Upper lobe of left lung (tissue), 6 donors: ENCODE data around the gene PBLD. TPM values are rescaled to one million over a fixed set of nuclear protein-coding genes. Genes with fewer than 3 reads are reported as not detected.

Experiments used
- ATAC-seq, 2 donors: fragments of 200-7000 bp; cut with Tn5 transposase; one replicate each; pipeline ENCODE4 v1.9.1; 2022; ENCODE audit warnings: mild to moderate bottlenecking in 2 of 2, moderate library complexity in 2 of 2; ENCODE audit not compliant: low FRiP score in 2 of 2
- DNase-seq, 2 donors: peaks; one replicate each; pipeline ENCODE4 v3.0.0-alpha.2; 2019 to 2020
- H3K27ac ChIP-seq, 4 donors: fragments of 200-600 bp; sonication (generic); one replicate each; pipeline ENCODE4 v1.5.1; 2016 to 2019
- H3K27me3 ChIP-seq, 4 donors: fragments of 200-600 bp; sonication (generic); one replicate each; pipeline ENCODE4 v1.5.1; 2017 to 2019
- H3K36me3 ChIP-seq, 4 donors: fragments of 200-600 bp; sonication (generic); one replicate each; pipeline ENCODE4 v1.5.1; 2016 to 2019
- H3K4me1 ChIP-seq, 4 donors: fragments of 200-600 bp; sonication (generic); one replicate each; pipeline ENCODE4 v1.5.1; 2018 to 2019
- H3K4me3 ChIP-seq, 4 donors: fragments of 200-600 bp; sonication (generic); one replicate each; pipeline ENCODE4 v1.5.1; 2017 to 2019; ENCODE audit warnings: mild to moderate bottlenecking in 2 of 4, moderate library complexity in 1 of 4
- H3K9me3 ChIP-seq, 4 donors: fragments of 200-600 bp; sonication (generic); one replicate each; pipeline ENCODE4 v1.5.1; 2018 to 2019
- EP300 ChIP-seq, 4 donors: sonication (generic); formaldehyde crosslinking; IDR thresholded peaks; one replicate each; pipeline ENCODE4 v1.5.1; 2017; ENCODE audit warnings: antibody characterized with exemption in 4 of 4, control low read depth in 2 of 4
- POLR2A ChIP-seq, 4 donors: fragments of 450-650 bp; IDR thresholded peaks; one replicate each; pipeline ENCODE4 v1.5.1; 2016 to 2017; ENCODE audit warnings: antibody characterized with exemption in 4 of 4, mild to moderate bottlenecking in 2 of 4
- POLR2AphosphoS5 ChIP-seq, 2 donors: sonication (generic); formaldehyde crosslinking; IDR thresholded peaks; one replicate each; pipeline ENCODE4 v1.5.1; 2017; ENCODE audit warnings: antibody characterized with exemption in 2 of 2
- whole genome bisulfite sequencing, 2 donors: methylation state at CpG; one replicate each; pipeline ENCODE4 v1.1.5; 2017 to 2018; 5-methylcytosine and 5-hydroxymethylcytosine counted together
- total RNA-seq, 6 donors: library from RNA; depleted of rRNA in 4 of 6; stranded (reverse); fragments of >200 nt in 4 of 6; gene quantifications; one replicate each; pipeline versions ENCODE4 v1.1.0 to v1.2.1, GENCODE V29; 2016 to 2021
- TF ChIP-seq, protein P1 (sequence below), 6 experiments: fragments of 450-650 bp in 4 of 6; fragments of 200-600 bp in 2 of 6; sonication (generic) in 2 of 6; IDR thresholded peaks; one replicate each; pipeline ENCODE4 v1.5.1; 2016 to 2019; ENCODE audit warnings: antibody characterized with exemption in 6 of 6
- donor health status: DM: no; HTN: no; CAD: no; lungs with moderate emphysema.
- donor health status: DM: no; HTN: yes; CAD: no; lungs with severe emphysema.

The PBLD gene
- total RNA-seq, 6 donors from 2014 or later: 1.8 to 21.0 (median 4.3) TPM

DNA sequence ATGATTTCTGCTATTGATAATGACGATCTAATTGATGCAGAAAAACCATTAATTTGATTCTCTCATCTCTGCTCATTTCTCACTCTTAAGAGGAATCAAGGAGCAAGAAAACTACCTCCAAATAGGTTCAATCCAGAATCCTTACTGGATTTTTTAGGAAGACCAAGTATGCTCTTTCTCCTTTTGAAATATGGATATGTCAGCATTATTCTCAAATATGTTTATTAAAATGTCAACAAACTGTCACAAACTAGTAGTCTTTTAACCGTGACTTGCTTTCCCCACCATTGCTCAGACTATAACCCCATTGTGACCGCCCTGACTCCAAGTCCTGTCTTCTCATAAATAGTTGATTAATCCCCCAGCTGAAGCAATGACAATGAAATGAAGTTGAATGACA lies 99.7 kb downstream of the PBLD start:
- Histone ChIP-seq H3K4me3 (no peak overlapping the region), H3K36me3 (no peaks in the 10 kb centered on the region), H3K9me3 (no peaks in the 10 kb centered on the region), H3K4me1 (peaks cover 9 to 15% (median 12%) of the 10 kb centered on the region in 4 donors), H3K27me3 (no peaks in the 10 kb centered on the region), H3K27ac (no peak overlapping the region)
- no peak for TF ChIP-seq POLR2A (IDR thresholded peaks at IDR 0.05)
- TF ChIP-seq, protein P1, sequence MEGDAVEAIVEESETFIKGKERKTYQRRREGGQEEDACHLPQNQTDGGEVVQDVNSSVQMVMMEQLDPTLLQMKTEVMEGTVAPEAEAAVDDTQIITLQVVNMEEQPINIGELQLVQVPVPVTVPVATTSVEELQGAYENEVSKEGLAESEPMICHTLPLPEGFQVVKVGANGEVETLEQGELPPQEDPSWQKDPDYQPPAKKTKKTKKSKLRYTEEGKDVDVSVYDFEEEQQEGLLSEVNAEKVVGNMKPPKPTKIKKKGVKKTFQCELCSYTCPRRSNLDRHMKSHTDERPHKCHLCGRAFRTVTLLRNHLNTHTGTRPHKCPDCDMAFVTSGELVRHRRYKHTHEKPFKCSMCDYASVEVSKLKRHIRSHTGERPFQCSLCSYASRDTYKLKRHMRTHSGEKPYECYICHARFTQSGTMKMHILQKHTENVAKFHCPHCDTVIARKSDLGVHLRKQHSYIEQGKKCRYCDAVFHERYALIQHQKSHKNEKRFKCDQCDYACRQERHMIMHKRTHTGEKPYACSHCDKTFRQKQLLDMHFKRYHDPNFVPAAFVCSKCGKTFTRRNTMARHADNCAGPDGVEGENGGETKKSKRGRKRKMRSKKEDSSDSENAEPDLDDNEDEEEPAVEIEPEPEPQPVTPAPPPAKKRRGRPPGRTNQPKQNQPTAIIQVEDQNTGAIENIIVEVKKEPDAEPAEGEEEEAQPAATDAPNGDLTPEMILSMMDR (IDR thresholded peaks at IDR 0.05): no peak
- TF ChIP-seq EP300 (IDR thresholded peaks at IDR 0.05): no peak
- TF ChIP-seq POLR2AphosphoS5 (IDR thresholded peaks at IDR 0.05): no peak
- 78 to 79% methylated on average over 3 of the region's 3 CpGs for WGBS, 2 donors
- no peak for ATAC-seq
- DNase-seq: no peak

Other genes with a start within 250 kb of the PBLD start
- gene MYPN, start 223.4 kb downstream of the PBLD start, total RNA-seq: not detected
- not detected for gene ATOH7, start 100.8 kb downstream of the PBLD start, total RNA-seq
- 10 to 100 TPM; 38.2 to 97.1 (median 62.8) TPM for gene HNRNPH3, start 864 bp downstream of the PBLD start, total RNA-seq
- gene RUFY2, start 74.3 kb upstream of the PBLD start, total RNA-seq: 10 to 100 TPM; 10.3 to 47.7 (median 15.7) TPM
- 10 to 100 TPM in 1 of 6 donors, 1 to 10 TPM in 5; 1.4 to 19.9 (median 3.5) TPM for gene DNA2, start 139.0 kb upstream of the PBLD start, total RNA-seq
- gene SLC25A16, start 194.6 kb upstream of the PBLD start, total RNA-seq: 10 to 100 TPM; 20.2 to 43.1 (median 35.6) TPM
- gene TET1, start 227.4 kb upstream of the PBLD start, total RNA-seq: 1 to 10 TPM in 5 of 6 donors, under 1 TPM in 1; 0.55 to 2.0 (median 1.2) TPM